Hepatocyte (in vitro differentiated cells): Measurements from ENCODE around the gene DPPA3.

Source experiments
- CTCF ChIP-seq: fragments of 200-600 bp; sonication (generic); IDR thresholded peaks from 2 replicates; pipeline ENCODE4 v1.5.1; 2016; ENCODE audit warnings: antibody characterized with exemption, mild to moderate bottlenecking; ENCODE audit not compliant: poor library complexity
- EZH2 ChIP-seq: fragments of 200-600 bp; sonication (generic); IDR thresholded peaks from 2 replicates; pipeline ENCODE4 v1.6.1; 2016; ENCODE audit warnings: antibody characterized with exemption, mild to moderate bottlenecking, borderline replicate concordance
- EZH2phosphoT487 ChIP-seq: fragments of 200-600 bp; sonication (generic); IDR thresholded peaks from one replicate; pipeline ENCODE4 v1.6.1; 2018; ENCODE audit warnings: antibody characterized with exemption, mild to moderate bottlenecking, low read depth, moderate library complexity; ENCODE audit not compliant: unreplicated experiment, severe bottlenecking

GRCh38 chr12:7729746-7730145 is 18.5 kb downstream of the DPPA3 start:
- TF ChIP-seq EZH2 = no peak
- no peak for TF ChIP-seq CTCF
- TF ChIP-seq EZH2phosphoT487 = no peak
